K562 (cell line): ENCODE data around the gene FUT8. TPM values are rescaled to one million over a fixed set of nuclear protein-coding genes. Genes with fewer than 3 reads are reported as not detected.
A peak's percentile ranks its signal among the peaks of the same experiment; 100 is the strongest.

Experiments used
- ATAC-seq: fragments of 200-7000 bp; cut with Tn5 transposase; 3 replicates; pipeline ENCODE4 v1.9.1; 2020; ENCODE audit warnings: moderate library complexity
- BruUV-seq: library from RNA; stranded (reverse); fragments of 400-500 nt; replicated peaks from 2 replicates; lab custom pipeline; 2021; lab: Mats Ljungman, UMichigan
- CTCF ChIA-PET: fragments of 300-600 bp; formaldehyde crosslinking; extraction: SDS; loops from one replicate; lab custom pipeline; 2021; ENCODE audit warnings: low intra/inter-chr PET ratio; lab: Yijun Ruan, JAX
- POLR2A ChIA-PET: fragments of 300-600, 350-650 bp; sonication (Branson Sonifier 250); formaldehyde crosslinking; extraction: SDS; loops from one replicate; lab custom pipeline; 2021; ENCODE audit warnings: antibody characterized with exemption, inconsistent platforms; lab: Yijun Ruan, JAX
- DNase-seq, 4 experiments: peaks; one replicate each; pipeline versions ENCODE4 v3.0.0 to v3.0.0-alpha.2; 2011 to 2018; ENCODE audit warnings: low spot score in 3 of 4, mixed read lengths in 3 of 4; ENCODE audit errors: extremely low read depth in 1 of 4
- FAIRE-seq: peaks from 2 replicates; lab custom pipeline; 2011; peaks lifted over from hg19 to GRCh38; lab: Jason Lieb, UNC
- H2AFZ ChIP-seq: 2 replicates; pipeline ENCODE4 v1.6.0; 2011; ENCODE audit warnings: low read depth, low read length, control low read depth, inconsistent platforms
- H3K27ac ChIP-seq: fragments of 200-600 bp; 3 replicates; pipeline ENCODE4 v1.8.0; 2011; ENCODE audit warnings: low read depth, mild to moderate bottlenecking, control low read depth, inconsistent platforms, low read length, moderate library complexity, mixed read lengths; ENCODE audit errors: extremely low read depth
- H3K27me3 ChIP-seq, 2 experiments: fragments of 300-600 bp in 1 of 2; 2 replicates in 1 of 2; 3 replicates in 1 of 2; pipeline versions ENCODE4 v1.6.0 to v1.8.0; 2011; ENCODE audit warnings: inconsistent platforms in 2 of 2, low read length in 2 of 2, mild to moderate bottlenecking in 1 of 2, mixed read lengths in 1 of 2, moderate library complexity in 1 of 2; ENCODE audit not compliant: control insufficient read depth in 2 of 2, insufficient read depth in 2 of 2
- H3K36me3 ChIP-seq: fragments of 300-600 bp; 3 replicates; pipeline ENCODE4 v1.8.0; 2011; ENCODE audit warnings: mild to moderate bottlenecking, low read length, inconsistent platforms; ENCODE audit not compliant: control insufficient read depth, insufficient read depth
- H3K4me1 ChIP-seq, 2 experiments: fragments of 200-600 bp in 1 of 2; replicated peaks in 1 of 2; 2 replicates in 1 of 2; 3 replicates in 1 of 2; pipeline versions ENCODE4 v1.5.1 to v1.8.0; 2011; ENCODE audit warnings: inconsistent platforms in 2 of 2, low read length in 2 of 2, mild to moderate bottlenecking in 1 of 2, mixed read lengths in 1 of 2, moderate library complexity in 1 of 2; ENCODE audit not compliant: control insufficient read depth in 2 of 2, insufficient read depth in 2 of 2
- H3K4me2 ChIP-seq: 2 replicates; pipeline ENCODE4 v1.6.1; 2011; ENCODE audit warnings: low read length, control low read depth, inconsistent platforms, mixed read lengths; ENCODE audit not compliant: insufficient read depth
- H3K4me3 ChIP-seq: fragments of 200-600 bp; sonication (generic), shearing (Covaris generic); 2 replicates; pipeline ENCODE4 v1.5.1; 2016; ENCODE audit warnings: control low read depth, inconsistent platforms
- H3K79me2 ChIP-seq: fragments of 200-600 bp; 3 replicates; pipeline ENCODE4 v1.8.0; 2011; ENCODE audit warnings: low read length, inconsistent platforms; ENCODE audit not compliant: control insufficient read depth, insufficient read depth
- H3K9ac ChIP-seq, 2 experiments: 2 replicates each; pipeline versions ENCODE4 v1.6.0 to v1.6.1; 2011; ENCODE audit warnings: low read depth in 2 of 2, low read length in 2 of 2, control low read depth in 1 of 2, inconsistent platforms in 1 of 2, mild to moderate bottlenecking in 1 of 2, mixed read lengths in 1 of 2; ENCODE audit not compliant: insufficient read depth in 1 of 2
- H3K9me1 ChIP-seq: one replicate; pipeline ENCODE4 v1.6.0; 2011; ENCODE audit warnings: inconsistent platforms, mild to moderate bottlenecking, low read length, moderate library complexity; ENCODE audit not compliant: control insufficient read depth, insufficient read depth
- H3K9me3 ChIP-seq: replicated peaks from 2 replicates; pipeline ENCODE4 v1.5.1; 2011; ENCODE audit warnings: low read depth, low read length, inconsistent platforms; ENCODE audit not compliant: control insufficient read depth, insufficient read depth
- H4K20me1 ChIP-seq: replicated peaks from 2 replicates; pipeline ENCODE4 v1.6.1; 2011; ENCODE audit warnings: low read length, inconsistent platforms, mixed read lengths; ENCODE audit not compliant: control insufficient read depth, insufficient read depth
- ASH1L ChIP-seq: fragments of 450-650 bp; IDR thresholded peaks from 2 replicates; pipeline ENCODE4 v1.6.1; 2018; ENCODE audit warnings: borderline replicate concordance, mild to moderate bottlenecking, low read depth; ENCODE audit not compliant: partially characterized antibody
- E2F6 ChIP-seq, 2 experiments: IDR thresholded peaks; 2 replicates each; pipeline ENCODE4 v1.6.1; 2011; ENCODE audit warnings: borderline replicate concordance in 1 of 2, control low read depth in 1 of 2, low read depth in 1 of 2, low read length in 1 of 2, mild to moderate bottlenecking in 1 of 2, mixed read lengths in 1 of 2, moderate library complexity in 1 of 2; ENCODE audit not compliant: insufficient read depth in 1 of 2, insufficient read length in 1 of 2, poor library complexity in 1 of 2, severe bottlenecking in 1 of 2; ENCODE audit errors: extremely low read depth in 1 of 2
- ETS1 ChIP-seq: conservative IDR thresholded peaks from 2 replicates; pipeline ENCODE4 v1.6.1; 2011; ENCODE audit warnings: low read depth, mild to moderate bottlenecking, low read length; ENCODE audit not compliant: control insufficient read depth
- LEF1 ChIP-seq: fragments of 450-650 bp; IDR thresholded peaks from 2 replicates; pipeline ENCODE4 v1.6.1; 2016; ENCODE audit warnings: mild to moderate bottlenecking
- MBD2 ChIP-seq: sonication (generic); IDR thresholded peaks from 2 replicates; pipeline ENCODE4 v1.6.1; 2016; ENCODE audit warnings: low read depth, borderline replicate concordance
- NEUROD1 ChIP-seq: fragments of 150-350 bp; IDR thresholded peaks from 2 replicates; pipeline ENCODE4 v1.6.1; 2014; ENCODE audit warnings: borderline replicate concordance, low read length, low read depth; ENCODE audit not compliant: partially characterized antibody
- NFYB ChIP-seq: IDR thresholded peaks from 2 replicates; pipeline ENCODE4 v1.6.1; 2011; ENCODE audit warnings: mild to moderate bottlenecking, moderate library complexity; ENCODE audit not compliant: insufficient read length; ENCODE audit errors: extremely low read depth
- ZKSCAN8 ChIP-seq: fragments of 200-800 bp; sonication (Bioruptor generic); IDR thresholded peaks from 2 replicates; pipeline ENCODE4 v1.6.1; 2016; ENCODE audit warnings: missing genetic modification characterization, missing compliant biosample characterization
- ZNF407 ChIP-seq: fragments of 450-650 bp; IDR thresholded peaks from 2 replicates; pipeline ENCODE4 v1.6.1; 2016; ENCODE audit warnings: low read depth
- ZNF507 ChIP-seq: conservative IDR thresholded peaks from 2 replicates; pipeline ENCODE4 v1.6.1; 2017; ENCODE audit warnings: missing genetic modification characterization, missing compliant biosample characterization
- WGBS: fragments of 100-300 bp; shearing (Covaris generic); methylation state at CpG from one replicate; pipeline ENCODE4 v1.1.6; 2016; ENCODE audit warnings: low coverage, mixed read lengths; ENCODE audit not compliant: insufficient coverage; ENCODE audit errors: missing lambda C conversion rate; 5-methylcytosine and 5-hydroxymethylcytosine counted together
- in situ Hi-C: fragments of 300-500 bp; cut with MboI; formaldehyde crosslinking; loops from 4 replicates; pipeline ENCODE4 v1.15.0; 2018; ENCODE audit warnings: inconsistent platforms, mixed read lengths
- intact Hi-C: fragments of 100-400 bp; cut with micrococcal nuclease; formaldehyde crosslinking; loops from 2 replicates; pipeline ENCODE4 v1.14.2; 2022
- polyA plus RNA-seq, 8 experiments: library from polyadenylated mRNA; depleted of rRNA in 4 of 8; stranded (reverse) in 5 of 8; unstranded in 3 of 8; fragments of >200 nt; fragmentation: Nextera tagmentation in 2 of 8; fragmentation: Illumina TruSeq in 1 of 8; extraction: Ambion mirVana in 2 of 8; extraction: Trizol in 1 of 8; gene quantifications; 2 replicates each; pipeline versions ENCODE4 v1.2.1 to v1.2.3, GENCODE V29; 2011 to 2014; ENCODE audit warnings: inconsistent platforms in 1 of 8, missing spikeins in 1 of 8
- total RNA-seq, 7 experiments: library from RNA; depleted of rRNA in 6 of 7; stranded (reverse); fragments of >200 nt in 6 of 7; fragmentation: Illumina TruSeq in 2 of 7; extraction: Trizol in 2 of 7; gene quantifications; 2 replicates each; pipeline versions ENCODE4 v1.2.1 to v1.2.3, GENCODE V29; 2011 to 2021; ENCODE audit warnings: low replicate concordance in 1 of 7

Gene FUT8
- total and polyA plus RNA-seq, 9 of the 15 experiments (the other 6 are each of a cell fraction or from before 2014, with no cell fraction given), result 4.1 to 15.2 (median 7.8) TPM

- peak overlapping the region; percentile 60 to 91; a peak in 3 of 4 replicates for H3K9ac ChIP-seq
- POLR2A ChIA-PET, result interaction anchor here (0.5 to 1.3 kb wide), 5 partner anchors 13 to 538 kb away, joined by 3 to 4 read pairs (median 3); no protein-coding TSS in a partner anchor
- no peaks in the 10 kb centered on the region for H3K27me3 ChIP-seq
- WGBS, result 37% methylated on average over 13 of the region's 31 CpGs
- peaks cover 23% of the 10 kb centered on the region for H3K79me2 ChIP-seq
- H3K4me1 ChIP-seq, result peaks cover 0 to 17% of the 10 kb centered on the region in 2 experiments; a peak in 1 of 5 replicates
- H4K20me1 ChIP-seq, result no peaks in the 10 kb centered on the region
- intact Hi-C loops (loop anchor here (10.0 kb wide), 2 partner anchors 187 to 653 kb away; no protein-coding TSS in a partner anchor), in situ Hi-C loops (loop anchor here (25.0 kb wide), 3 partner anchors 426 to 651 kb away; no protein-coding TSS in a partner anchor)
- H3K4me3 ChIP-seq, result peak overlapping the region; percentile 57
- no peaks in the 10 kb centered on the region for H3K9me3 ChIP-seq
- ATAC-seq, result peak; percentile 85
- H3K9me1 ChIP-seq, result no peaks in the 10 kb centered on the region
- TSS peak; percentile 21 for BruUV-seq
- CTCF ChIA-PET, result interaction anchor here (0.7 kb wide), 1 partner anchor 548 kb away, joined by 3 read pairs; no protein-coding TSS in a partner anchor
- H3K27ac ChIP-seq, result peak overlapping the region; percentile 49; the same call in 1 of the 3 replicates
- DNase-seq, result peak; percentile 73 to 80 (median 78)
- peak overlapping the region; percentile 63 for H3K4me2 ChIP-seq
- H2AFZ ChIP-seq, result peak overlapping the region; percentile 84
- no peaks in the 10 kb centered on the region for H3K36me3 ChIP-seq
- peak; percentile 55 for FAIRE-seq
- no peak for TF ChIP-seq LEF1
- peak; percentile 73 for TF ChIP-seq ASH1L
- peak; percentile 37 for TF ChIP-seq NEUROD1
- TF ChIP-seq ZNF507 (tag), result no peak
- no peak for TF ChIP-seq ZKSCAN8
- no peak for TF ChIP-seq ETS1
- TF ChIP-seq E2F6 (IDR thresholded peaks at IDR 0.05; ENCODE audit: borderline replicate concordance in 1 of 2, extremely low read depth in 1 of 2, insufficient read depth in 1 of 2, insufficient read length in 1 of 2, low read depth in 1 of 2, low read length in 1 of 2, poor library complexity in 1 of 2, severe bottlenecking in 1 of 2), result peak in 1 of 2 experiments; percentile 43
- TF ChIP-seq ZNF407, result no peak
- peak; percentile 75; the same call in 1 of the 2 replicates for TF ChIP-seq MBD2
- TF ChIP-seq NFYB, result peak; percentile 77
Measured at GRCh38 chr14:65411656-65412031, 886 bp upstream of the FUT8 start.
